ENCODE data around the gene GPR141. TPM values are rescaled to one million over a fixed set of nuclear protein-coding genes. Genes with fewer than 3 reads are reported as not detected.

The GPR141 gene
- polyA plus RNA-seq, 1 donor (not counting 4 experiments of a cell fraction or from before 2014, with no cell fraction given): not detected

DNA sequence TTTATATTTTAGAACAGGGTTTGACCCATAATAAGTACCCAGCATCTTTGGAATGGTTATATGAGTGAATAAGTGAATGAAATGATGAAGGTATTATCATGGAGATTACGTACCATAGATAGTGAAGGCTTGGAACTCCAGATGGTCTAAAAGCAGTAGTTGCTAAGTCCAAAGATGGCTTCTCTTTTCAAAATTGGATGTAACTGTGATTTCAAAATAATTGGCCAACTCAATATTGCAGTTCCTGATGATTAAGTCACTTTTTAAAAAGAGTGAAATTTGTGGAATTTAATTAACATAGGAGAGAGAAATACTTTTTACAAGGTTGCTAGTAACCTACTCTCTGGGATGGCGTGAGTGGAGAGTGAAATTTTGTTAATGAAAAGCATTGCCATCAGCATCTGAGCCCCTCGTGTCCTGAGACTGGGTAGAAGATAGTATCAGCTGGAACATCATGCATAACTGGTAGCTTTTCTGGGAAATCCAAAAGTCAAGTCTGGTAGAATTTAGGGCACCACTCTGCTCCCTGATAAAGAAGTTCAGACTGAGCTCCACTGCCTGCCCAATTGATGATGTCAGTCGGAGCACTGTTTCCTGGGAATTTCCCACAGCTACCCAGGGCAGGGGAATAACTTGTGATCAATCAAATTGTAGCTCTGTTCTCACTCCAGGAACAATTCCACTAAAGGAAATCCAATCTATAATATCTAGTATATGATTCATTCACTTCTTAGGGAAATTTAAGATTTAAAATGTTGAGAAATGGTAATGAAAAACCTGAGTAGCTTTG is 3.2 kb downstream of the GPR141 start:
- DNase-seq (ENCODE audit: low read depth, low spot score): no peak
- no peaks in the 10 kb centered on the region for H3K4me1 ChIP-seq (ENCODE audit: control insufficient read depth, extremely low read depth, insufficient read depth, low read length)
- H3K27ac ChIP-seq (ENCODE audit: control insufficient read depth, insufficient read depth, low read length): no peak overlapping the region
- H3K4me2 ChIP-seq (ENCODE audit: control insufficient read depth, extremely low read depth, insufficient read depth, low read depth, low read length): no peak overlapping the region
- no peaks in the 10 kb centered on the region for H3K79me2 ChIP-seq (ENCODE audit: control insufficient read depth, insufficient read depth, low read length)
- dilution Hi-C loops (cut with MboI; ENCODE audit: extremely low pct_ligation_motif_present, low sequenced_read_pairs): no loop called here
- H3K36me3 ChIP-seq (ENCODE audit: control insufficient read depth in 2 of 2, extremely low read depth in 1 of 2, insufficient read depth in 2 of 2, low read length in 2 of 2): no peaks in the 10 kb centered on the region
- H3K9me1 ChIP-seq (ENCODE audit: control insufficient read depth, extremely low read depth, insufficient read depth, low read length): no peaks in the 10 kb centered on the region
- H3K9me3 ChIP-seq (ENCODE audit: control insufficient read depth, low read depth, low read length): peaks cover 2% of the 10 kb centered on the region
- FAIRE-seq: no peak
- H2AFZ ChIP-seq (ENCODE audit: control insufficient read depth, low read length): no peak overlapping the region
- no peak overlapping the region for H3K9ac ChIP-seq (ENCODE audit: control insufficient read depth, extremely low read depth, insufficient read depth, low read length)
- no peaks in the 10 kb centered on the region for H4K20me1 ChIP-seq (ENCODE audit: control insufficient read depth, extremely low read depth, insufficient read depth, low read length)
- no peaks in the 10 kb centered on the region for H3K27me3 ChIP-seq (ENCODE audit: control insufficient read depth, extremely low read depth, insufficient read depth, low read length)
- no peak overlapping the region for H3K4me3 ChIP-seq (ENCODE audit: control insufficient read depth in 2 of 3, extremely low read depth in 1 of 3, insufficient read depth in 2 of 3, low read depth in 1 of 3, low read length in 3 of 3)
- TF ChIP-seq, protein P1, sequence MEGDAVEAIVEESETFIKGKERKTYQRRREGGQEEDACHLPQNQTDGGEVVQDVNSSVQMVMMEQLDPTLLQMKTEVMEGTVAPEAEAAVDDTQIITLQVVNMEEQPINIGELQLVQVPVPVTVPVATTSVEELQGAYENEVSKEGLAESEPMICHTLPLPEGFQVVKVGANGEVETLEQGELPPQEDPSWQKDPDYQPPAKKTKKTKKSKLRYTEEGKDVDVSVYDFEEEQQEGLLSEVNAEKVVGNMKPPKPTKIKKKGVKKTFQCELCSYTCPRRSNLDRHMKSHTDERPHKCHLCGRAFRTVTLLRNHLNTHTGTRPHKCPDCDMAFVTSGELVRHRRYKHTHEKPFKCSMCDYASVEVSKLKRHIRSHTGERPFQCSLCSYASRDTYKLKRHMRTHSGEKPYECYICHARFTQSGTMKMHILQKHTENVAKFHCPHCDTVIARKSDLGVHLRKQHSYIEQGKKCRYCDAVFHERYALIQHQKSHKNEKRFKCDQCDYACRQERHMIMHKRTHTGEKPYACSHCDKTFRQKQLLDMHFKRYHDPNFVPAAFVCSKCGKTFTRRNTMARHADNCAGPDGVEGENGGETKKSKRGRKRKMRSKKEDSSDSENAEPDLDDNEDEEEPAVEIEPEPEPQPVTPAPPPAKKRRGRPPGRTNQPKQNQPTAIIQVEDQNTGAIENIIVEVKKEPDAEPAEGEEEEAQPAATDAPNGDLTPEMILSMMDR (optimal IDR thresholded peaks at IDR 0.05 in 1 of 3, IDR thresholded peaks at IDR 0.05 in 1 of 3, conservative IDR thresholded peaks at IDR 0.05 in 1 of 3; ENCODE audit: extremely low read depth in 1 of 3, insufficient read depth in 2 of 3, low read length in 3 of 3): no peak
- TF ChIP-seq EZH2 (IDR thresholded peaks at IDR 0.05; ENCODE audit: low read length): no peak

DNA sequence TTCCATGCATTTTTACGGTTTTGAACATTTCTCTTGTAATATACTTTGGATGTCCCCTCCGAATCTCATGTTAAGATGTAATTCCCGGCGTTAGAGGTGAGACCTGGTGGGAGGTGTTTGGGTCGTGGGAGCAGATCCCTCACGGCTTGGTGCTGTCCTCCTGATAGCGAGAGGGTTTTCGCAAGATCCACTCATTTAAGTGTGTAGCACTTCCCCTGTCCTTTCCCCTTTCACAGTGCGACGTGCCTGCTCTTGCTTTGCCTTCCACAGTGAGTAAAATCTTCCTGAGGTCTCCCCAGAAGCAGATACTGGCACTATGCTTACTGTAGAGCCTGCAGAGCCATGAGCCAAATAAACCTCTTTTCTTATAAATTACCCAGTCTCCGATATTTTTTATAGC is 6.6 kb downstream of the GPR141 start:
- no peaks in the 10 kb centered on the region for H3K36me3 ChIP-seq (ENCODE audit: control insufficient read depth in 2 of 2, extremely low read depth in 1 of 2, insufficient read depth in 2 of 2, low read length in 2 of 2)
- H2AFZ ChIP-seq (ENCODE audit: control insufficient read depth, low read length): no peak overlapping the region
- no peak for TF ChIP-seq EZH2 (IDR thresholded peaks at IDR 0.05; ENCODE audit: low read length)
- TF ChIP-seq, protein P1 (optimal IDR thresholded peaks at IDR 0.05 in 1 of 3, IDR thresholded peaks at IDR 0.05 in 1 of 3, conservative IDR thresholded peaks at IDR 0.05 in 1 of 3; ENCODE audit: extremely low read depth in 1 of 3, insufficient read depth in 2 of 3, low read length in 3 of 3): no peak
- H3K79me2 ChIP-seq (ENCODE audit: control insufficient read depth, insufficient read depth, low read length): no peaks in the 10 kb centered on the region
- peaks cover 2% of the 10 kb centered on the region for H3K9me3 ChIP-seq (ENCODE audit: control insufficient read depth, low read depth, low read length)
- H3K9me1 ChIP-seq (ENCODE audit: control insufficient read depth, extremely low read depth, insufficient read depth, low read length): no peaks in the 10 kb centered on the region
- H3K27ac ChIP-seq (ENCODE audit: control insufficient read depth, insufficient read depth, low read length): no peak overlapping the region
- no peaks in the 10 kb centered on the region for H3K4me1 ChIP-seq (ENCODE audit: control insufficient read depth, extremely low read depth, insufficient read depth, low read length)
- DNase-seq (ENCODE audit: low read depth, low spot score) (no peak), FAIRE-seq (no peak)
- no peak overlapping the region for H3K4me2 ChIP-seq (ENCODE audit: control insufficient read depth, extremely low read depth, insufficient read depth, low read depth, low read length)
- H3K4me3 ChIP-seq (ENCODE audit: control insufficient read depth in 2 of 3, extremely low read depth in 1 of 3, insufficient read depth in 2 of 3, low read depth in 1 of 3, low read length in 3 of 3): no peak overlapping the region
- dilution Hi-C loops (cut with MboI; ENCODE audit: extremely low pct_ligation_motif_present, low sequenced_read_pairs): no loop called here
- no peaks in the 10 kb centered on the region for H3K27me3 ChIP-seq (ENCODE audit: control insufficient read depth, extremely low read depth, insufficient read depth, low read length)
- H3K9ac ChIP-seq (ENCODE audit: control insufficient read depth, extremely low read depth, insufficient read depth, low read length): no peak overlapping the region
- H4K20me1 ChIP-seq (ENCODE audit: control insufficient read depth, extremely low read depth, insufficient read depth, low read length): no peaks in the 10 kb centered on the region

Data from keratinocyte (primary cell).